OCI-LY7 (cell line): Measurements from ENCODE around the gene CRYBG1.

ENCODE experiments used
- CTCF ChIP-seq: fragments of 200-600 bp; sonication (generic); conservative IDR thresholded peaks from 2 replicates; pipeline ENCODE4 v1.5.1; 2014; ENCODE audit warnings: mild to moderate bottlenecking, antibody characterized with exemption, low read length, moderate library complexity, mixed read lengths
- EZH2phosphoT487 ChIP-seq: fragments of 200-600 bp; sonication (generic); IDR thresholded peaks from 2 replicates; pipeline ENCODE4 v1.6.1; 2018; ENCODE audit warnings: low read depth, borderline replicate concordance, mild to moderate bottlenecking, mixed run types, antibody characterized with exemption, low read length, moderate library complexity, mixed read lengths

GRCh38 chr6:106518748-106519147 is 158.2 kb downstream of the CRYBG1 start:
- TF ChIP-seq CTCF (no peak), EZH2phosphoT487 (no peak)
